Stimulated activated CD8-positive, alpha-beta memory T cell treated with anti-CD3 and anti-CD28 coated beads, Interleukin-15, amount 100 ng/mL, for 4 hours (primary cell): ENCODE data around the gene FRYL.
A peak's percentile ranks its signal among the peaks of the same experiment; 100 is the strongest.
"Not testable (repeated sequence)": the region's sequence is repeated elsewhere in the genome, so short reads cannot be mapped to it uniquely, and the experiment has no call there.

Experiments
- DNase-seq, 2 donors: peaks; one replicate each; pipeline ENCODE4 v3.0.0-alpha.2; 2020; ENCODE audit warnings: low read depth in 2 of 2

The FRYL gene

GRCh38 chr4:48785302-48785701, 5.2 kb upstream of the FRYL start:
- DNase-seq: no peak

DNA sequence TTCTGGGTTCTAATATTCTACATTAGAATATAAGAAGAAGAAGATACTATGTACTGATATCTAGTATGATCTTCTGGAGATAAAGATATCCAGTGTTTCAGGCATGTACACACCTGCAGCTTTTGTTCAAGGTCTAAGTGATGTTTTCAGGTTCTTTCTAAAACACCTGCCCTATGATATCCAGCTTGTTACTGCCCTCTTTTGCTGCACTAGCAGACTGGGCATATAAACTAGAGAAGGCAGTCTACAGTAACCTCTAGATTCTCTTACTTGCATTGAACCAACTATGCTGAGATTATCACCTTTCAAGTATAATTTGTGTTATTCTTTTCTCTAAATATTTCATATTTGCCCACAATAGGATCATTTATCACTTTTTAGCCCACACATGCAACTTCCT, 1.9 kb upstream of the FRYL start:
- DNase-seq: no peak

- DNase-seq: peak in 1 of 2 donors; percentile 19
Measured at GRCh38 chr4:48780865-48781214, 761 bp upstream of the FRYL start.

DNA sequence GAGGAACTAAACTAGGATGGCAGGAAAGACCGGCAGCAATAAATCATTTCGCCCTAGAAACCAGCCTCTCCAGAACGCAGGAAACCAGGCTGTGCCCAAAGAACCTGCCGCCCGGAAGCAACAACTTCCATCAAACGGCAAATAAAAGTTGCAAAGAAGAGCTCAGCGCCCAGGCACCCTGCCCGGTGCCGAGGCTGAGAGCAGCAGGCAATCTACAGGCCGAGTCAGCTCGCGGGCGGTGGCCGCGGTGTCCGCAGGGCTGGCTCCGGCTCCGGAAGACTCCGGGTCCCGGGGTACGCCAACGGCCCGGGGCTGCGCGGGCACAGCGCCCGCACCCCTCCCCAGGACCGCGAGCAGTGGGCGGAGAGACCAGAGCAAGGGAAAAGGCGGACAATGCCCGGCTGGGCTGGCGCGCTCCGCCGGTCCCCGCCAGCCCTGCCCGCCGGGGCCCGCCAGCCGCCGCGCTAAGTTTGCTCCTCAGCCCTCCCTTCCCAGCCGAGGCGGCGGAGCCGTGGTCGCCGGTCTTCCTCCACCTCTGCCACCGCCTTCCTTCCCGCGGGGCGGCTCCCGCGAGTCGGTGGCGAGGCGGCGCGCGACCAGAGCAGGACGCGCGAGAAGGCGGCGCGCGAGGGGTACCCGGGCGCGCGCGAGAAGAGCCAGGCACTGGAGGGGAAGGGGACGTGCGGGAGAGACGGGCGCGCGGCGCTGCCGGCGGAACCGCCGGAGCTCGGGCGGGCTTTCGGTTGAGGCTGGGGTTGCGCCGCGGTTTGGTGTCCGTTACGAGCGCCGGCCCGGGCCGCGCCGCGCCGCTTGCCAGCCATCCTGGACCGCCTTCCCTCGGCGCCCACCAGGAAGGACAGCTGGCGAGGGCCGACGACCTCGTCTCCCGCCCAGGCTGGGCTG, 733 bp downstream of the FRYL start:
- peak; percentile 19 to 46 for DNase-seq

DNA sequence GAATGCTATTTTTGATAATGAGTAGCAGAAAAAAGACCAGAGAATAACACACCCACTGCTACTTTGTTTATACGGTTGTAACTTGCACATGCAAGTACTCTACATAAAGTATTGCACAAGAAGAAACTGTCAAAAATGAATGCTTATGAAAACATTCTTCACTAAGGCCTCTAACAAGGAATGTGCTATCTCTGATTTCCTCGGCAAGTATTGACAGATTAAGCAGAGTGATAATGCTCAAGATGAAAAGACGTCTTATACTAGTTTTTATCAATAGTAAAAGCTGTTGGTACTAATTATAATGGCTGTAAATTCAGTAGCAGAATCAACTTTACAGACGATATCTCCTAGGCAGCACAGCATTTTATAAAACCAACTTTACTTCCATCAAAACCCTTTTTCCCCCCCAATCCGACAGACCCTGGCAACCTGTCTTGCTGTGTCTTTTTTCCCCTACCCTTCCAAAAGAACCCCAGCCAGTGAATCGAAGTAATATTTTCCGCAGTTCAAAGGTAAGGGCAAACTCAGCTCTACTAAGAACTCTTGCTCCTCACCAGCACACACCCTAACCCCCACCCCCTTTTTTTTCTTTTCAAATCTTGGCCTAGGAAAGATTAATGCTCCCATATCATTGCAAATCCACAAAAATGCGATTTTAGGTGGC, 1.5 kb downstream of the FRYL start:
- no peak for DNase-seq

DNA sequence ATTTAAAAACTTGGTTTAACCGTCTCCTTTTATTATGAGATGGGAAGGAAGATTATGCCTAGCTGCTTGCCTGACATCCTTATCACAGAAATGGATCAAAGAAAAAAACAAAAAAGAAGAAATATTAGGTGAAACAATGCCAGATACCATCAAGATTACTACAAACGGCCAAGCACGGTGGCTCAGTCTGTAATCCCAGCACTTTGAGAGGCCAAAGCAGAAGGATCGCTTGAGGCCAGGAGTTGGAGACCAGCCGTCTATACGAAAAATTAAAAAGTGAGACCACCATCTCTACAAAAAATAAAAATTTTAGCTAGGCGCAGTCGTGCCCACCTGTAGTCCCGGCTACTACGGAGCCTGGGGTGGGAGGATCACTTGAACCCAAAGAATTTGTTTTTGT, 2.3 kb downstream of the FRYL start:
- DNase-seq: no peak

GRCh38 chr4:48774760-48775710, 5.0 kb downstream of the FRYL start:
- DNase-seq: no peak

DNA sequence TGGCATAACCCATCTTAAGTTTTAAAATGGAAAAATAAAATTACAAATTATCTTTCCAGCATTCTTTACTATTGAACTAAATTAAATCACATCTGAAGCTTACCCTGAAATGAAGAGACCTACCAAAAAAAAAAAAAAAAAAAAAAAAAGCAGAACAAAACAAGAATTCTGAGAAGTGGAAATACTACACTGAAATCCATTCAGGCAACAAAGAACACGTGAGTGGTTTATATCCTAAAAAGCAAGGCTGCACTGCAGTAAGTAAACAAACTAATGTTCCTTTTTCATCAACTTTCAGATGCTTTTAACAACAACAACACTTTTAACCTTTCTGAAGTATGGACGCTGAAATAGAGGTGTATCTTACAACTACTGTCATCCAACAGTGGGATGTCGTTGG, 7.5 kb downstream of the FRYL start:
- no peak for DNase-seq

DNA sequence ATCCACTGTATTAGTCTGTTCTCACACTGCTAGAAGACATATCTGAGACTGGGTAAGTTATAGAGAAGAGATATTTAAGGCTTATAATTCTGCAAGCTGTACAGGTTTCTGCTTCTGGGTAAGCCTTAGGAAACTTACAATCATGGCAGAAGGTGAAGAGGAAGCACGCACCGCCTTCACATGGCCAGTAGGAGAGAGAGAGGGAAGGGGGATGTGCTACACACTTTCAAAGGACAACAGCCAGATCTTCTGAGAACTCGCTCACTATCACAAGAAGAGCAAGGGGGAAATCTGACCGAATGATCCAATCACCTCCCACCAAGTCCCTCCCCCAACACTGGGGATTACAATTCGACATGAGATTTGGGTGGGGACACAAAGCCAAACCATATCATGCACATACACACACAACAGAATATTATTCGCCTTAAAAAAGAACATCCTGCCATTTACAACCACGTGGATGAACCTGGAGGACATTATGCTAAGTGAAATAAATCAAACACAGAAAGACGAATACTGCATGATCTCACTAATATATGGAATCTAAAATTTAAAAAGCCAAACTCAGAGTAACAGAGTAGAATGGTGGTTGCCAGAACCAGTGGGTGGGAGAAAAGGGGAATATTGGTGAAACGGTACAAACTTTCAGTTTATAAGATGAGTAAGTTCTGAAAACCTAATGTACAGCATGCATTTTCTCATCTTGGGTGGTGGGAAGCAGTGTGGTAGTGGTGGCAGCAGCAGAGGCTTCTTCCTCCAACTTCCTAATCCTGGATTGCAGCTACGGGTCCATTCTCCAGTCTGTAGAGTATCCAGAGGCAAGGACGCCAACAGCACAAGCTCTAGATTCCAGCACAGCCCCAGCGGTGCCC, 12.8 kb downstream of the FRYL start:
- no peak for DNase-seq

DNA sequence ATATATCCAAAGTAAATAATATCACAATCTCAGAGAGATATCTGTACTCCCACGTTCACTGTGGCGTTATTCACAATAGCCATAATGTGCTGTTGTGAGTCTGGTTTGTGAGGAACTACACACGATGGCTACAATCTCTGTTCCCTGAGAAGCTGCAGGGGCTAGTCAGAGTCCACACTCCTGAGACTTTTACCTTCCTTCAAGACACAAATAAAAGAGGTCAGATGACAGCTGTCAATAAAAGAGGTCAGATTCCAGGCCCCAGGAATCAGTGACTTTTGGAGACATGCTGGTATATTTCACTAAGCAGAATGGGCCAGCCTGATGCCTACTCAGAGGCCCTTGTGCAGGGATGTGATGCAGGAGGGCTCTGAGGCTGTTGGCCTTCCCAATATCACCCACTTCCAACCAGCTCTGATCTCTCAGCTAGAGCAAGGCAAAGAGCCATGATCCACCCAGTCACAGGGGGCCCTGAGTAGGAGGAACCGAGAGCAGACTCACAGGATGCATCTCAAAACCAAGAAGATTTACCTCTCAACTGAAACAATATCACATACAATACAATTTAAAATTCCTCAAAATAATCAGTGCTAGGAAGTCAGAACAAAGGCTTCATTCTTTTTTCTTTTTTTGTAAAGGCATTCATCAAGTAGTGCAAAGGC, 13.8 kb downstream of the FRYL start:
- no peak for DNase-seq

GRCh38 chr4:48762408-48762807, 17.7 kb downstream of the FRYL start:
- DNase-seq: no peak

- no peak for DNase-seq
Measured at GRCh38 chr4:48761286-48761685, 18.8 kb downstream of the FRYL start.

DNA sequence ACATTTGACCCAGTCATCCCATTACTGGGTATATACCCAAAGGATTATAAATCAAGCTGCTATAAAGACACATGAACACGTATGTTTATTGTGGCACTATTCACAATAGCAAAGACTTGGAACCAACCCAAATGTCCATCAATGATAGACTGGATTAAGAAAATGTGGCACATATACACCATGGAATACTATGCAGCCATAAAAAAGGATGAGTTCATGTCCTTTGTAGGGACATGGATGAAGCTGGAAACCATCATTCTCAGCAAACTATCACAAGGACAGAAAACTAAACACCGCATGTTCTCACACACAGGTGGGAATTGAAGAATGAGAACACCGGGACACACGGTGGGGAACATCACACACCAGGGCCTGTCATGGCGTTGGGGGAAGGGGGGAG, 21.4 kb downstream of the FRYL start:
- not testable (repeated sequence) for DNase-seq

DNA sequence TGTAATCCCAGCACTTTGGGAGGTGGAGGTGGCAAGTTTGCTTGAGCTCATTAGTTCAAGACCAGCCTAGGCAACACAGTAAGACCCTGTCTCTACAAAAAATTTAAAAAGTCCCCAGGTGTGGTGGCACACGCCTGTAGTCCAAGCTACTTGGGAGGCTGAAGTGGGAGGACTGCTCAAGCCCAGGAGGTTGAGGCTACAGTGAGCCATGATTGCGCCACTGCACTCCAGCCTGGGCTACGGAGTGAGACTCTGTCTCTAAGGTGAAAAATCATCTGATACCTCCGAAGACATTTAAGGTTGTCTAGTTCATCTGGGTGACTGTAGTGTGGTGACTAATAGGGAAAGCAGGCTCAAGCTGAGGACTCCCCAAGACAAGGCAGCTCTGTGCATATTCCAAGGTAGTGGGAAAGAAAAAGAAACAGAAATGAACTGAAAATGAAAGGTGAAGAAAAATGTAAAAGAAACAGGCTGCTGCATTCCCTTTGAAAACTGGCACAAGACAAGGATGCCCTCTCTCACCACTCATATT, 23.3 kb downstream of the FRYL start:
- no peak for DNase-seq

DNA sequence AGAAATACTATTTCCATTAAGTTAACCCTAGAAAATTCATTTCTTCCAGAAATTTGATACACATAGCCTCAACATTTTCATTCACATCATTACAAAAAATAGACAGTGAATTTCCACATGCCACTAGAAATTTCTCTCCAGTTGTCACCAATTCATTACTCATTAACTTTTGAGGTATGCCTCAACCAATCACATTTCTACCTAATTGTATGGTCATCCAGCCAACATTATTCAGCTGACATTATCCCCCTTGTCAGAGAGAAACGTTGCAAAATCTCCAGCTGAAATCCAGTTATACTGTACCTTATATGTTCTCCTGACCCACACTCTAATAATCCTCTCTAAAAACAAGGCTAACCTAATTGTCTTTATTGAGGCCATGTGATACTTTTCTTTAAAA, 24.8 kb downstream of the FRYL start:
- DNase-seq: no peak

- DNase-seq: no peak
Measured at GRCh38 chr4:48753159-48753558, 26.9 kb downstream of the FRYL start.

- no peak for DNase-seq
Measured at GRCh38 chr4:48752726-48753125, 27.4 kb downstream of the FRYL start.

GRCh38 chr4:48752246-48752645, 27.8 kb downstream of the FRYL start:
- DNase-seq: no peak

GRCh38 chr4:48748949-48749596, 31.0 kb downstream of the FRYL start:
- no peak for DNase-seq
